Epithelial cell of proximal tubule (primary cell): ENCODE results near the gene CXXC1. TPM values are rescaled to one million over a fixed set of nuclear protein-coding genes. Genes with fewer than 3 reads are reported as not detected.
A peak's percentile ranks its signal among the peaks of the same experiment; 100 is the strongest.
"Not testable (repeated sequence)": the region's sequence is repeated elsewhere in the genome, so short reads cannot be mapped to it uniquely, and the experiment has no call there.

Source experiments
- DNase-seq: peaks from one replicate; pipeline ENCODE4 v3.0.0-alpha.2; 2011; ENCODE audit warnings: low read depth
- H3K4me3 ChIP-seq: 2 replicates; pipeline ENCODE4 v1.5.1; 2011; ENCODE audit warnings: low read depth, mild to moderate bottlenecking, low read length
- total RNA-seq: library from RNA; depleted of rRNA; stranded (reverse); fragments of >200 nt; gene quantifications from 2 replicates; pipeline ENCODE4 v1.2.3, GENCODE V29; 2015
- TF ChIP-seq, protein P1 (sequence below): conservative IDR thresholded peaks from 2 replicates; pipeline ENCODE4 v1.5.1; 2012; ENCODE audit warnings: low read depth, mild to moderate bottlenecking, low read length

The CXXC1 gene
- total RNA-seq, 1 donor from 2014 or later: 35.8 TPM

DNA sequence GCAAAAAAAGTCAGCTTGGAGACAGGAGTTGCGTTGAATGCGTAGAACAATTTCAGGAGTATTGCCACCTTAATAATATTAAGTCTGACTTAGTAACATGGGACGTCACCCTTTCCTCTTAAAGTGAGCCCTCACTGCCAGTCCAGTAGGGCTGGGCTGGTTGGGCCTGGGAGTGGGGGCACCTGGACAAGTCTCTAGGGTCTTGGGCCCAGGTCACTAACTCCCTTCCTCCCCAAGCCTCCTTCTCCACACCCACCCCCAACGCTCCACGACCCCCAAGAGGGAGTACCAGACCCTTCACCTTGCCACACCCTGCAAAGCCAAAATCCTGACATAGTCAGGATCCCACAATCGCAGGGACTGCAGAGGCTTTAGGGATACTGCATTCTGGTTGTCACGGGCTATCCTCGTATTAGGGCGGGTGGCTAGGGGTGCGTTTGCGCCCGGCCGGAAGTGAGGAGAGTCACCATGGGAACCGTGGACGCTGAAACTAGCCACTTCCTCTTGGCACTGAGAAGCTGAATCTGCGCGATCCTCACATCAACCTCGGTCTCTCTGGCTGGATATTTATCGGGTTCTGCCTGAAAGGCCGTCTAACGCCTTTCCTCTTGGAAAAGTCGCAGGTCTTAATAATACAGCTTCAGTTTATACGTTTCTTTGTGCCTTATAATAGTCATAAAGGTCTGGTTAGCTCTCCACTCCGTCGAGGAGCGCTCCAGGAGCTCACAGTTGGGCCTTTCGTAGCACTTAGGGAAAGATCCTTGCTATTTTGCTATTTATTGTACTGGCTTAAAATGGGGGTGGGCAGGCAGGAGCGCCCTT, 10.3 kb upstream of the CXXC1 start:
- peak; percentile 13 for DNase-seq
- TF ChIP-seq, protein P1, sequence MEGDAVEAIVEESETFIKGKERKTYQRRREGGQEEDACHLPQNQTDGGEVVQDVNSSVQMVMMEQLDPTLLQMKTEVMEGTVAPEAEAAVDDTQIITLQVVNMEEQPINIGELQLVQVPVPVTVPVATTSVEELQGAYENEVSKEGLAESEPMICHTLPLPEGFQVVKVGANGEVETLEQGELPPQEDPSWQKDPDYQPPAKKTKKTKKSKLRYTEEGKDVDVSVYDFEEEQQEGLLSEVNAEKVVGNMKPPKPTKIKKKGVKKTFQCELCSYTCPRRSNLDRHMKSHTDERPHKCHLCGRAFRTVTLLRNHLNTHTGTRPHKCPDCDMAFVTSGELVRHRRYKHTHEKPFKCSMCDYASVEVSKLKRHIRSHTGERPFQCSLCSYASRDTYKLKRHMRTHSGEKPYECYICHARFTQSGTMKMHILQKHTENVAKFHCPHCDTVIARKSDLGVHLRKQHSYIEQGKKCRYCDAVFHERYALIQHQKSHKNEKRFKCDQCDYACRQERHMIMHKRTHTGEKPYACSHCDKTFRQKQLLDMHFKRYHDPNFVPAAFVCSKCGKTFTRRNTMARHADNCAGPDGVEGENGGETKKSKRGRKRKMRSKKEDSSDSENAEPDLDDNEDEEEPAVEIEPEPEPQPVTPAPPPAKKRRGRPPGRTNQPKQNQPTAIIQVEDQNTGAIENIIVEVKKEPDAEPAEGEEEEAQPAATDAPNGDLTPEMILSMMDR: no peak
- H3K4me3 ChIP-seq: peak overlapping the region; percentile 64

GRCh38 chr18:50293039-50293438, 5.5 kb upstream of the CXXC1 start:
- DNase-seq: no peak
- TF ChIP-seq, protein P1: no peak
- H3K4me3 ChIP-seq: no peak overlapping the region

- H3K4me3 ChIP-seq: no peak overlapping the region
- DNase-seq: no peak
- TF ChIP-seq, protein P1: no peak
Observed at GRCh38 chr18:50289108-50289443, 1.6 kb upstream of the CXXC1 start.

GRCh38 chr18:50288348-50289107, 1.0 kb upstream of the CXXC1 start:
- H3K4me3 ChIP-seq: peak overlapping the region; percentile 68
- not testable (repeated sequence) for DNase-seq

- peak overlapping the region; percentile 68 for H3K4me3 ChIP-seq
Observed at GRCh38 chr18:50287028-50287440, 458 bp downstream of the CXXC1 start.

DNA sequence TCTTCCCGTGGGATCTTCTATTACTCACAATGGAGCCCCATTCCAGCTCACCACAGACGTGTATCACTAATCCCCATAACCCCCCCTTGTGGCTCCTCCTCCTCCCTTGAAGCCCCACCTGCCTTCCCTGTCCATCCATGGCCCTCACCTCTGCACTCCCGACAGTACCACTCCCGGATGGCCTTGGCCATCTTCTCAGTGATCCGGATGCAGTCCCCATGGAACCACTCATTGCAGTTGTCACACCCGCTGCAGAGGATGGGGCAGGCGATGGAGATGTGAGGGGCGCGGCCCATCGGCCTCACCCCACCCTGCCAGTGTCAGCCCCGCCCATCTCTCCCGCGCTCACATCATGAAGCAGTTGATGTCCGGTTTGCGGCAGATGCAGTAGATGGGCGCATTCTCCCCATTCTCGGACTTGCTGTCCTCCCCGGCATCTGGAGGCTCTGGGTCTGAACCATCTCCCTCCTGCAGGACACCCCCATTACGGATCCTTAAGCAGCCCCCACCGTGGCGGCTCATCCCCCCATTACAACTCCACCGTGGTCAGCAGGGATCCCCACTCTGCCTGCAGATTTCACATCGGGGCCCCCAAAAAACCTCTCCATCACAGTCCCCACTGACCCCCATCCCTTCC, 983 bp downstream of the CXXC1 start:
- TF ChIP-seq, protein P1: no peak
- H3K4me3 ChIP-seq: peak overlapping the region; percentile 68
- no peak for DNase-seq

More at GRCh38 chr18:50287028-50287440, 458 bp downstream of the CXXC1 start:
- DNase-seq: no peak
- TF ChIP-seq, protein P1: no peak

DNA sequence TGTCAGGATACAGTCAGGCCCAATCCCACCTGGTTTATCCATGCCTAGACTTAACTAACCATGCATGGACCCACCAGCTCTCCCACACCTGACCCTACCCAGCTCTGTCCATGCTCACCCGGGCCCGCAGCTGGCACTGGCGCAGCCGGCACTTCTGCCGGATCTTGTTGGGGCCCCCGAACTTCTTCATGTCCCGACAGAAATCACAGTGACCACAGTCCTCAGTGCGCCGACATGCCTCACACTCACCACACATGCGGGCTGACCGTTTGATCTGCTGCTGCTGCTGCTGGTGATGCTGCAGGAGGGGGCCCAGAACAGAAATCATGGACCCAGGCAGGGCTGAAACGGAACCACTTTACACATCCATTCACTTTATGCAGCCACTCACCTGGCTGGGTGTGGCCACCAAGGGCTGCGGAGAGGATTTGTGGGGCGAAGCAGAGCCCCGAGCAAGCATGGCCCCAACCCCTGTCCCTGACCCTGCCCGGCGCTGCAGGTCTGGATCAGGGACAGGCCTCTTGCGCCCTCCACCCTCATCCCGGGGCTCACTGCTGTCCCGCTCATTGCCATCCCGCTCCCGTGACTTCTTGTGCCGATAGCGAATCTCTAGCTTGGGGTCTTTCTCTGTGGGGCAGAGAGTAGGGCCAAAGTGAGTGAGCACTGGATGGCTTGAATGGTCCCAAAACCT, 1.7 kb downstream of the CXXC1 start:
- H3K4me3 ChIP-seq: no peak overlapping the region
- DNase-seq: no peak
- TF ChIP-seq, protein P1: no peak
